CD4-positive, alpha-beta T cell (primary cell): ENCODE results near the gene CACNA1D. TPM values are rescaled to one million over a fixed set of nuclear protein-coding genes. Genes with fewer than 3 reads are reported as not detected.

Experiments
- ATAC-seq: fragments of 200-7000 bp; cut with Tn5 transposase; one replicate; pipeline ENCODE4 v1.10.0; 2022; ENCODE audit warnings: mild to moderate bottlenecking; ENCODE audit not compliant: poor library complexity
- CTCF ChIA-PET: fragments of 350-600 bp; sonication (Branson Sonifier 250); formaldehyde crosslinking; loops from one replicate; lab custom pipeline; 2021; ENCODE audit warnings: antibody characterized with exemption, inconsistent platforms; lab: Charles Lee
- POLR2A ChIA-PET: fragments of 350-600 bp; sonication (Branson Sonifier 250); formaldehyde crosslinking; loops from one replicate; lab custom pipeline; 2021; ENCODE audit warnings: antibody characterized with exemption, inconsistent platforms; lab: Charles Lee
- DNase-seq, 14 experiments: peaks; one replicate each; pipeline ENCODE4 v3.0.0-alpha.2; 2013 to 2020; ENCODE audit warnings: mixed read lengths in 2 of 14
- H3K27ac ChIP-seq, 2 donors: one replicate each; pipeline versions ENCODE4 v1.5.1 to v1.7.0; 2013; ENCODE audit warnings: low read length in 2 of 2, low read depth in 1 of 2, mild to moderate bottlenecking in 1 of 2
- H3K27me3 ChIP-seq, 2 experiments: 1 replicate in 1 of 2; 2 replicates in 1 of 2; pipeline versions ENCODE4 v1.6.1 to v1.7.0; 2013; ENCODE audit warnings: low read length in 2 of 2, control low read depth in 1 of 2, mild to moderate bottlenecking in 1 of 2, moderate library complexity in 1 of 2; ENCODE audit not compliant: insufficient read depth in 2 of 2, control insufficient read depth in 1 of 2
- H3K36me3 ChIP-seq: one replicate; pipeline ENCODE4 v1.6.1; 2013; ENCODE audit warnings: low read length, control low read depth; ENCODE audit not compliant: insufficient read depth
- H3K4me1 ChIP-seq: one replicate; pipeline ENCODE4 v1.6.1; 2013; ENCODE audit warnings: low read length, control low read depth; ENCODE audit not compliant: insufficient read depth
- H3K4me3 ChIP-seq: one replicate; pipeline ENCODE4 v1.5.1; 2013; ENCODE audit warnings: mild to moderate bottlenecking, low read length, moderate library complexity
- H3K9me3 ChIP-seq, 2 experiments: 1 replicate in 1 of 2; 2 replicates in 1 of 2; pipeline versions ENCODE4 v1.6.1 to v1.7.0; 2013; ENCODE audit warnings: low read length in 2 of 2, mild to moderate bottlenecking in 2 of 2, control low read depth in 1 of 2, moderate library complexity in 1 of 2; ENCODE audit not compliant: control insufficient read depth in 1 of 2, insufficient read depth in 1 of 2
- H3K27ac Mint-ChIP-seq: one replicate; pipeline ENCODE4 v1.8.0; 2020; ENCODE audit warnings: mixed read lengths
- H3K27me3 Mint-ChIP-seq: one replicate; pipeline ENCODE4 v1.8.0; 2021; ENCODE audit warnings: mixed read lengths
- H3K36me3 Mint-ChIP-seq: one replicate; pipeline ENCODE4 v1.8.0; 2021; ENCODE audit warnings: low read depth, mixed read lengths
- H3K4me1 Mint-ChIP-seq: one replicate; pipeline ENCODE4 v1.8.0; 2021; ENCODE audit warnings: low read depth, mixed read lengths
- H3K4me3 Mint-ChIP-seq: one replicate; pipeline ENCODE4 v1.8.0; 2020; ENCODE audit warnings: mild to moderate bottlenecking, mixed read lengths
- H3K9me3 Mint-ChIP-seq: one replicate; pipeline ENCODE4 v1.8.0; 2020; ENCODE audit warnings: mixed read lengths
- CTCF ChIP-seq: fragments of 200-600 bp; IDR thresholded peaks from one replicate; pipeline ENCODE4 v1.8.0; 2022; ENCODE audit warnings: antibody characterized with exemption, mild to moderate bottlenecking
- intact Hi-C, 2 experiments: fragments of 100-400 bp; cut with DNase I in 1 of 2; cut with micrococcal nuclease in 1 of 2; formaldehyde crosslinking; loops; one replicate each; pipeline versions ENCODE4 v1.15.1 to v1.9.0; 2023 to 2025; cut with DNase I, micrococcal nuclease
- total RNA-seq, 174 experiments: library from RNA in 2 of 174; stranded (reverse) in 2 of 174; gene quantifications; one replicate each; pipeline ENCODE4 v1.2.3 and lab custom pipeline; 2021 to 2026

The CACNA1D gene
- total RNA-seq, 2 experiments from 2014 or later: not detected

DNA sequence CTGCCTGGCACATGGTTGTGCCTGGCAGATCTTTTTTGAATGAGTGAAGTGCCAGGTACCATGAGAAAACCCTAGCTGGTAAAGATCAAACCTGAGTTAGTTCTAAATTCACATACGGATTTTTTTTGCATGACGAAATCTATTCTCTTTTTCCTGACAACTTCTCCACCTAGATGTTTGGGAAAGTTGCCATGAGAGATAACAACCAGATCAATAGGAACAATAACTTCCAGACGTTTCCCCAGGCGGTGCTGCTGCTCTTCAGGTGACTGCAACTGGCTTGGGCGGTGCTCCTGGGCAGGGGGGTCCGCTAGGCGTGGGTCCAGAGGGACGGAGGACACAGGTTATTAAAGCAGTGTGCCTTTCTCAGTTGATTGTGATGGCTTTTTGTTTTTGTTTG lies 280.0 kb downstream of the CACNA1D start:
- H3K9me3 Mint-ChIP-seq: no peaks in the 10 kb centered on the region
- no peaks in the 10 kb centered on the region for H3K36me3 ChIP-seq
- no peak overlapping the region for H3K4me3 ChIP-seq
- intact Hi-C loops: no loop called here
- no peak overlapping the region for H3K27ac ChIP-seq
- H3K4me3 Mint-ChIP-seq: no peak overlapping the region
- H3K4me1 ChIP-seq: no peaks in the 10 kb centered on the region
- H3K9me3 ChIP-seq: no peaks in the 10 kb centered on the region
- H3K4me1 Mint-ChIP-seq: no peaks in the 10 kb centered on the region
- no peak for ATAC-seq
- CTCF ChIA-PET: no interaction called here
- no peak for TF ChIP-seq CTCF
- DNase-seq: no peak
- peaks cover 0 to under 1% of the 10 kb centered on the region in 2 experiments for H3K27me3 ChIP-seq
- peaks cover 18% of the 10 kb centered on the region for H3K27me3 Mint-ChIP-seq
- no peak overlapping the region for H3K27ac Mint-ChIP-seq
- POLR2A ChIA-PET: no interaction called here
- H3K36me3 Mint-ChIP-seq: no peaks in the 10 kb centered on the region

DNA sequence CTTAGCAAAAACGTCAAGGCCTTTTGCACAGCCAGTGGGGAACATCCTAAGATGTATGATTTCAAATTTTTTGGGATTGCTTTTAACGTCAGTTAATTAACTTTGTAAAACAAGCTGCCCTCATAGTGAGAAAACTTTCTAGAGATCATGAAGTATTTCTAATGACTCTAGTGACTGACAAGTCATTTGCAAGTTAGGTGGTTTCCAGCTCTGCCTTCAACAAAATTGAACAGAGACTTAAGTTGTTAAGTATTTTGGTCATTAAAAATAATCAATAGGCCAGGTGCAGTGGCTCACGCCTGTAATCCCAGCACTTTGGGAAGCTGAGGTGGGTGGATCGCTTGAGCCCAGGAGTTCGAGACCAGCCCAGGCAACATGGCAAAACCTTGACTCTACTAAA lies 280.6 kb downstream of the CACNA1D start:
- no peaks in the 10 kb centered on the region for H3K36me3 Mint-ChIP-seq
- CTCF ChIA-PET: no interaction called here
- POLR2A ChIA-PET: no interaction called here
- intact Hi-C loops: no loop called here
- no peak overlapping the region for H3K27ac ChIP-seq
- DNase-seq (no peak), ATAC-seq (no peak)
- no peak overlapping the region for H3K4me3 Mint-ChIP-seq
- H3K27me3 Mint-ChIP-seq: peaks cover 15% of the 10 kb centered on the region
- TF ChIP-seq CTCF: no peak
- H3K9me3 ChIP-seq: no peaks in the 10 kb centered on the region
- H3K4me3 ChIP-seq: no peak overlapping the region
- no peaks in the 10 kb centered on the region for H3K4me1 ChIP-seq
- no peaks in the 10 kb centered on the region for H3K9me3 Mint-ChIP-seq
- no peaks in the 10 kb centered on the region for H3K27me3 ChIP-seq
- no peak overlapping the region for H3K27ac Mint-ChIP-seq
- H3K36me3 ChIP-seq: no peaks in the 10 kb centered on the region
- no peaks in the 10 kb centered on the region for H3K4me1 Mint-ChIP-seq

DNA sequence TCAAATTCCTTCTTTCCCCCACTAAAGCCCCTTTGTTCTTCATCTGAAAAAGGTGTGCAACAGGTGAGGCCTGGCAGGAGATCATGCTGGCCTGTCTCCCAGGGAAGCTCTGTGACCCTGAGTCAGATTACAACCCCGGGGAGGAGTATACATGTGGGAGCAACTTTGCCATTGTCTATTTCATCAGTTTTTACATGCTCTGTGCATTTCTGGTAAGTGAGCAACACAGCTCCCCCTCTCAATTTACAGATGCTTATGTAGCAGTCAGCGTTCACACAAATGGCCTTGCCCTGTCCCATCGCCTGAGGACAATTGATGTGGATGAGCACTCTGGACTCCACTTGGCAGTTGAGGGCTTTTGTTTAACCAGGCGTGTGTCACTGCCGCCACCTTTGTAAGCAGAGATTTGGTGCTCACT lies 281.4 kb downstream of the CACNA1D start:
- Mint-ChIP-seq H3K9me3 (no peaks in the 10 kb centered on the region), H3K36me3 (no peaks in the 10 kb centered on the region), H3K4me3 (no peak overlapping the region), H3K4me1 (no peaks in the 10 kb centered on the region), H3K27me3 (peaks cover 7% of the 10 kb centered on the region), H3K27ac (no peak overlapping the region)
- intact Hi-C loops: no loop called here
- ChIA-PET POLR2A (no interaction called here), CTCF (no interaction called here)
- DNase-seq (no peak), ATAC-seq (no peak)
- Histone ChIP-seq H3K36me3 (no peaks in the 10 kb centered on the region), H3K27me3 (no peaks in the 10 kb centered on the region), H3K4me1 (no peaks in the 10 kb centered on the region), H3K4me3 (no peak overlapping the region), H3K27ac (no peak overlapping the region), H3K9me3 (no peaks in the 10 kb centered on the region)
- TF ChIP-seq CTCF: no peak
